Stimulated activated CD4-positive, alpha-beta T cell treated with anti-CD3 and anti-CD28 coated beads, Interleukin-2, amount 100 ng/mL, for 48 hours (primary cell): Measurements from ENCODE around the gene TERT.
"Not testable (repeated sequence)": the region's sequence is repeated elsewhere in the genome, so short reads cannot be mapped to it uniquely, and the experiment has no call there.

Experiments used
- DNase-seq, 2 donors: peaks; one replicate each; pipeline ENCODE4 v3.0.0-alpha.2; 2020

The TERT gene

GRCh38 chr5:1293416-1294205, 1.3 kb downstream of the TERT start:
- DNase-seq, result no peak

DNA sequence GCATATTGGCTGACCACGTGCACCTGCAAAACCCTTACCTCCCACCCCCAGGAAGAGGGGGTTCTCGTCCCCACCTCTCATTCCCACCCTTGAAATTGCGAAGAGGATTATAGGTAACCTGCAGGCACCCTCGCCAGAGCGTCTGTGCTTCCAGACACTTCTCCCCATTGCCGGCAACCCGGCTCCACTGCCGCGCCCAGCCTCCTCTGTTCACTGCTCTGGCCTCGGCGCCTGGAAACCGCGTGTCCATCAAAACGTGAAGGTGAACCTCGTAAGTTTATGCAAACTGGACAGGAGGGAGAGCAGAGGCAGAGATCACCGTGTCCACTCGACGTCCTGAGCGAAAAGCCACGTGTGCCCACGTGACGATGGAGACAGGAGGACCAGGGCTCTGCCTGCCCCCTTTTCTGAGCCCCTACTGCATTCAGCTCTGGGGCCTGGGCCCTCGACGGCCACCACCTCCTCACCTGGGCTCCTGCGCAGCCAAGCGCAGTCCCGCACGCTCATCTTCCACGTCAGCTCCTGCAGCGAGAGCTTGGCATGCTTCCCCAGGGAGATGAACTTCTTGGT, 1.9 kb downstream of the TERT start:
- no peak for DNase-seq

DNA sequence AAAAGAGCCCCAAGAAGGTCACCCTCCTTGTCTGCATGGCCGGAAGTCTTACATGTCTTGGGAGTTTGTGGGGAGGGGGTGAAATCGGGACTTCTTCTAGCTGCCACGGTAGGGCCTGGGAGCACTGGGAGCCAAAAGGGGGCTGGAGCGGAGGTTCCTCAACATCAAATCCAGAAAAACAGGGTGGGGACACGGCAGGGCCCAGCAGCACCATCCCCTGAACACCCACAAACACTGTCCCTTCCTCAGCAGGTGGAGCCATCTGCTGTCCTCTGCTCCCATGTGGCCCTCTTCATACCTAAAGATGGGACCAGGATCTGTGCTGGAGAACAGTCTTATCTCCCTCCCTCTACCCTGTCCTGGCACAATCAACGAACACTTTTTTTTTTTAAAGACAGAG, 2.7 kb downstream of the TERT start:
- no peak for DNase-seq

- DNase-seq, result no peak
Measured at GRCh38 chr5:1291611-1292080, 3.2 kb downstream of the TERT start.

GRCh38 chr5:1290956-1291355, 3.9 kb downstream of the TERT start:
- not testable (repeated sequence) for DNase-seq

GRCh38 chr5:1289559-1289958, 5.3 kb downstream of the TERT start:
- DNase-seq, result not testable (repeated sequence)

GRCh38 chr5:1288439-1289335, 6.2 kb downstream of the TERT start:
- no peak for DNase-seq

- no peak for DNase-seq
Measured at GRCh38 chr5:1285883-1286291, 9.0 kb downstream of the TERT start.

- no peak for DNase-seq
Measured at GRCh38 chr5:1285141-1285540, 9.7 kb downstream of the TERT start.

GRCh38 chr5:1284336-1284970, 10.4 kb downstream of the TERT start:
- DNase-seq, result not testable (repeated sequence)

- DNase-seq, result not testable (repeated sequence)
Measured at GRCh38 chr5:1283729-1284041, 11.2 kb downstream of the TERT start.

DNA sequence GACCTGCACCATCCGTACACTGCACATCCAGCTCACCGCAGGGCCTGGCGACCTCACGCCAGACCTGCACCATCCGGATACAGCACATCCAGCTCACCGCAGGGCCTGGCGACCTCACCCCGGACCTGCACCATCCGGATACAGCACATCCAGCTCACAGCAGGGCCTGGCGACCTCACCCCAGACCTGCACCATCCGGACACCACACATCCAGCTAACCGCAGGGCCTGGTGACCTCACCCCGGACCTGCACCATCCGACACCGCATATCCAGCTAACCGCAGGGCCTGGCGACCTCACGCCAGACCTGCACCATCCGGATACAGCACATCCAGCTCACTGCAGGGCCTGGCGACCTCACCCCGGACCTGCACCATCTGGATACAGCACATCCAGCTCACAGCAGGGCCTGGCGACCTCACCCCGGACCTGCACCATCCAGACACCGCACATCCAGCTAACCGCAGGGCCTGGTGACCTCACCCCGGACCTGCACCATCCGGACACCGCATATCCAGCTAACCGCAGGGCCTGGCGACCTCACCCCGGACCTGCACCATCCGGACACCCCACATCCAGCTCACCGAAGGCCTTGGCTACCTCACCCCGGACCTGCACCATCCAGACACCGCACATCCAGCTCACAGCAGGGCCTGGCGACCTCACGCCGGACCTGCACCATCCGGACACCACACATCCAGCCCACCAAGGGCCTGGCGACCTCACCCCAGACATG, 11.7 kb downstream of the TERT start:
- DNase-seq, result not testable (repeated sequence)

- DNase-seq, result no peak
Measured at GRCh38 chr5:1282131-1282992, 12.5 kb downstream of the TERT start.

- no peak for DNase-seq
Measured at GRCh38 chr5:1281038-1281882, 13.6 kb downstream of the TERT start.

GRCh38 chr5:1280177-1281037, 14.5 kb downstream of the TERT start:
- no peak for DNase-seq

GRCh38 chr5:1279443-1280151, 15.3 kb downstream of the TERT start:
- DNase-seq, result no peak

DNA sequence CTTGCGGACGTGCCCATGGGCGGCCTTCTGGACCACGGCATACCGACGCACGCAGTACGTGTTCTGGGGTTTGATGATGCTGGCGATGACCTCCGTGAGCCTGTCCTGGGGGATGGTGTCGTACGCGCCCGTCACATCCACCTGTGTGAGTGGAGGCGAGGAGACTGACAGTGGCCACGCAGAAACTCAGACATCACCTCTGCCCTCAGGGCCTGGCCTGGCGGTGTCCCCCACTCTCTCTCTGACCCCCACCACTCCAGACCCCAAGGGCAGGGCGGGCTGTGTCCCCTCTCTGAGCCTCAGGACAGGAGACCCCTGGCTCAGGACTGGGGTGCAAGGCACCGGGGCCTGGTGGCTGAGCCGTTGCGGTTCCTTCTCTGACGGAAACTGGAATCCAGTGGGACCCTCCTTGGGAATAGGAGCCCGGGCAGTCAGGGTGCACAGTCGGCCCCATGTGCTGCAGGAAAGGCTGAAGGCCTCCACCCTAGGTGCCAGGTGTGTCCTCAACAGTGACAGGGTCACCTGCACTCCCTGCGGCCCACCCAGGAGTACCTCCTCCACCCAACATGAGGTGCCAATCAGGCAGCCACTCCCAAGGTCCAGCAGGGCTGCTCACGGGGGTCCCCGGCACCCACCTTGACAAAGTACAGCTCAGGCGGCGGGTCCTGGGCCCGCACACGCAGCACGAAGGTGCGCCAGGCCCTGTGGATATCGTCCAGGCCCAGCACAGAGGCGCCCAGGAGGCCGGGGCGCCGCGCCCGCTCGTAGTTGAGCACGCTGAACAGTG, 16.0 kb downstream of the TERT start:
- DNase-seq, result no peak

- no peak for DNase-seq
Measured at GRCh38 chr5:1278216-1278615, 16.7 kb downstream of the TERT start.
